A549 treated with CORT108297 at 1 μM for 4 hours (cell line): ENCODE measurements around the gene ZDHHC20. TPM values are rescaled to one million over a fixed set of nuclear protein-coding genes. Genes with fewer than 3 reads are reported as not detected.

Experiments
- total RNA-seq: library from RNA; stranded (reverse); fragments of 200-300 nt; extraction: Qiagen RNA extraction; gene quantifications from 5 replicates; pipeline ENCODE4 v1.2.3, GENCODE V29; 2022

Gene ZDHHC20, protein sequence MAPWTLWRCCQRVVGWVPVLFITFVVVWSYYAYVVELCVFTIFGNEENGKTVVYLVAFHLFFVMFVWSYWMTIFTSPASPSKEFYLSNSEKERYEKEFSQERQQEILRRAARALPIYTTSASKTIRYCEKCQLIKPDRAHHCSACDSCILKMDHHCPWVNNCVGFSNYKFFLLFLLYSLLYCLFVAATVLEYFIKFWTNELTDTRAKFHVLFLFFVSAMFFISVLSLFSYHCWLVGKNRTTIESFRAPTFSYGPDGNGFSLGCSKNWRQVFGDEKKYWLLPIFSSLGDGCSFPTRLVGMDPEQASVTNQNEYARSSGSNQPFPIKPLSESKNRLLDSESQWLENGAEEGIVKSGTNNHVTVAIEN
- 14.6 to 22.8 TPM (median 20.0 TPM) in 5 replicates for total RNA-seq

GRCh38 chr13:21458813-21459701, at the start of gene ZDHHC20:
ZDHHC20 (minus strand) TSS chr13:21459303; CDS start chr13:21459171, 132 bp downstream.

Other genes with a start within 250 kb of the ZDHHC20 start
- gene MICU2, start 144.9 kb upstream of the ZDHHC20 start, total RNA-seq: 15.9 to 17.5 TPM (median 16.8 TPM) in 5 replicates
- gene FGF9, start 211.8 kb upstream of the ZDHHC20 start, total RNA-seq: not detected in 5 replicates